Measurements from ENCODE around the gene MCOLN2.
"Not testable (repeated sequence)": the region's sequence is repeated elsewhere in the genome, so short reads cannot be mapped to it uniquely, and the experiment has no call there.

MCOLN2 gene

DNA sequence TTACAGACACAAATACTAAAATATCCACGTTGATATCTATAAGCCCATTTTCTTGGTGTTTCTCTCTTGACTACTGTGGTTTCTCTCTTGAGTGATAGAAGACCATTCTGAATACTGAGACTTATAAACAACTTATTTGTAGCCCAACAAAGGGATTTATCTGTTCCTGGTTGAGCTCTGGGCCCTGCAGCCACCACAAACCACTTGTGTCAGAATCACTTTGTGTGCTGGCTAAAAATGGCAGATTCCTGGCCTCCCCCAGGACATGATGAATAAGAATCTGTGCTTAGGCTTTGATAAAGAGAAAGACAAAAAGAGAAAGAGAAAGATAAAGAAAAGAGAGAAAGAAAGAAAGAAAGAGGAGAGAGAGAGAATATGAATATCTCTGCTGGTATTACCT is 18.9 kb upstream of the MCOLN2 start (continued):
- TF ChIP-seq, protein P1, sequence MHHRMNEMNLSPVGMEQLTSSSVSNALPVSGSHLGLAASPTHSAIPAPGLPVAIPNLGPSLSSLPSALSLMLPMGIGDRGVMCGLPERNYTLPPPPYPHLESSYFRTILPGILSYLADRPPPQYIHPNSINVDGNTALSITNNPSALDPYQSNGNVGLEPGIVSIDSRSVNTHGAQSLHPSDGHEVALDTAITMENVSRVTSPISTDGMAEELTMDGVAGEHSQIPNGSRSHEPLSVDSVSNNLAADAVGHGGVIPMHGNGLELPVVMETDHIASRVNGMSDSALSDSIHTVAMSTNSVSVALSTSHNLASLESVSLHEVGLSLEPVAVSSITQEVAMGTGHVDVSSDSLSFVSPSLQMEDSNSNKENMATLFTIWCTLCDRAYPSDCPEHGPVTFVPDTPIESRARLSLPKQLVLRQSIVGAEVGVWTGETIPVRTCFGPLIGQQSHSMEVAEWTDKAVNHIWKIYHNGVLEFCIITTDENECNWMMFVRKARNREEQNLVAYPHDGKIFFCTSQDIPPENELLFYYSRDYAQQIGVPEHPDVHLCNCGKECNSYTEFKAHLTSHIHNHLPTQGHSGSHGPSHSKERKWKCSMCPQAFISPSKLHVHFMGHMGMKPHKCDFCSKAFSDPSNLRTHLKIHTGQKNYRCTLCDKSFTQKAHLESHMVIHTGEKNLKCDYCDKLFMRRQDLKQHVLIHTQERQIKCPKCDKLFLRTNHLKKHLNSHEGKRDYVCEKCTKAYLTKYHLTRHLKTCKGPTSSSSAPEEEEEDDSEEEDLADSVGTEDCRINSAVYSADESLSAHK (tag by site-specific recombination; IDR thresholded peaks at IDR 0.05), result no peak
- no peak for TF ChIP-seq ZNF140 (tag by site-specific recombination; IDR thresholded peaks at IDR 0.05)
- TF ChIP-seq, protein P2, sequence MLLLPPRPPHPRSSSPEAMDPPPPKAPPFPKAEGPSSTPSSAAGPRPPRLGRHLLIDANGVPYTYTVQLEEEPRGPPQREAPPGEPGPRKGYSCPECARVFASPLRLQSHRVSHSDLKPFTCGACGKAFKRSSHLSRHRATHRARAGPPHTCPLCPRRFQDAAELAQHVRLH (tag by site-specific recombination; IDR thresholded peaks at IDR 0.05), result no peak

GRCh38 chr1:85005641-85006040 is 8.7 kb upstream of the MCOLN2 start:
- H3K36me3 ChIP-seq (ENCODE audit: control insufficient read depth in 2 of 2, insufficient read depth in 1 of 2, low read length in 2 of 2); H3K4me3 ChIP-seq (ENCODE audit: low read depth, low read length); H3K9me3 ChIP-seq (ENCODE audit: control insufficient read depth, insufficient read depth, low read depth, low read length); H3K27ac ChIP-seq (ENCODE audit: extremely low read depth, low read depth, low read length); POLR2A ChIA-PET; H3K4me1 ChIP-seq (ENCODE audit: control insufficient read depth, insufficient read depth, low read length): not testable (repeated sequence)
- CTCF ChIA-PET, result interaction anchor here (0.7 kb wide), 1 partner anchor 244 kb away, joined by 3 read pairs; no protein-coding TSS in a partner anchor

DNA sequence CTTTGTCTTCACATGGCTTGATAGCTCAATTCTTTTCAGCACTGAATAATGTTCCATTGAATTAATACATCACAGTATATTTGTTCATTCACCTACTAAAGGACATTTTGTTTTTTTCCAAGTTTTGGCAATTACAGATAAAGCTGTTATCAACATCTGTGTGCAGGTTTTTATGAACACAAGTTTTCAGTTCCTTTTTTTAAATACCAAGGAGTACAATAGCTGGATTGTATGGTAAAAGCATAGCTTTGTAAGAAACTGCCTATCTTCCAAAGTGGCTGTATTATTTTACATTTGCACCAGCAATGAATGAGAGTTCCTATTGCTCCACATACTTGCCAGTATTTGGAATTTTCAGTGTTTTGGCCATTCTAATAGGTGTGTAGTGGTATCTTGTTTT is 4.8 kb upstream of the MCOLN2 start:
- Histone ChIP-seq H3K4me1 (ENCODE audit: control insufficient read depth, insufficient read depth, low read length) (no peaks in the 10 kb centered on the region), H3K36me3 (ENCODE audit: control insufficient read depth in 2 of 2, insufficient read depth in 1 of 2, low read length in 2 of 2) (no peaks in the 10 kb centered on the region), H3K27ac (ENCODE audit: extremely low read depth, low read depth, low read length) (no peak overlapping the region), H3K9me3 (ENCODE audit: control insufficient read depth, insufficient read depth, low read depth, low read length) (no peaks in the 10 kb centered on the region), H3K4me3 (ENCODE audit: low read depth, low read length) (no peak overlapping the region)
- POLR2A ChIA-PET, result no interaction called here
- CTCF ChIA-PET, result interaction anchor here (0.7 to 1.5 kb wide), 3 partner anchors 29 to 230 kb away, joined by 3 to 7 read pairs (median 3); no protein-coding TSS in a partner anchor
- TF ChIP-seq, protein P3, sequence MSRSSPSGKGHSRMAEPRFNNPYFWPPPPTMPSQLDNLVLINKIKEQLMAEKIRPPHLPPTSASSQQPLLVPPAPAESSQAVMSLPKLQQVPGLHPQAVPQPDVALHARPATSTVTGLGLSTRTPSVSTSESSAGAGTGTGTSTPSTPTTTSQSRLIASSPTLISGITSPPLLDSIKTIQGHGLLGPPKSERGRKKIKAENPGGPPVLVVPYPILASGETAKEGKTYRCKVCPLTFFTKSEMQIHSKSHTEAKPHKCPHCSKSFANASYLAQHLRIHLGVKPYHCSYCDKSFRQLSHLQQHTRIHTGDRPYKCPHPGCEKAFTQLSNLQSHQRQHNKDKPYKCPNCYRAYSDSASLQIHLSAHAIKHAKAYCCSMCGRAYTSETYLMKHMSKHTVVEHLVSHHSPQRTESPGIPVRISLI (tag by site-specific recombination; IDR thresholded peaks at IDR 0.05), result no peak
- TF ChIP-seq KLF9 (tag by site-specific recombination; IDR thresholded peaks at IDR 0.05; ENCODE audit: low read depth) (no peak), ZNF488 (tag by site-specific recombination; IDR thresholded peaks at IDR 0.05) (no peak), ZNF157 (tag by site-specific recombination; IDR thresholded peaks at IDR 0.05) (no peak), ZNF140 (tag by site-specific recombination; IDR thresholded peaks at IDR 0.05) (no peak), ZNF292 (tag by site-specific recombination; IDR thresholded peaks at IDR 0.05; ENCODE audit: borderline replicate concordance, low read depth) (no peak), ZBTB26 (tag by site-specific recombination; optimal IDR thresholded peaks at IDR 0.05) (no peak), ZNF670 (tag by site-specific recombination; IDR thresholded peaks at IDR 0.05; ENCODE audit: low read depth) (no peak), PATZ1 (tag by site-specific recombination; IDR thresholded peaks at IDR 0.05) (no peak)

All from HEK293 (cell line).